A673 (cell line): ENCODE data around the gene GALNS. TPM values are rescaled to one million over a fixed set of nuclear protein-coding genes. Genes with fewer than 3 reads are reported as not detected.
"Not testable (repeated sequence)": the region's sequence is repeated elsewhere in the genome, so short reads cannot be mapped to it uniquely, and the experiment has no call there.

Experiments
- BruUV-seq: library from RNA; stranded (reverse); fragments of 400-500 nt; replicated peaks from 2 replicates; lab custom pipeline; 2021; lab: Mats Ljungman, UMichigan
- CTCF ChIA-PET: fragments of 300-600 bp; sonication (Branson Sonifier 250); formaldehyde crosslinking; loops from one replicate; lab custom pipeline; 2022; ENCODE audit warnings: antibody characterized with exemption; lab: Charles Lee
- POLR2A ChIA-PET: fragments of 300-600 bp; sonication (Branson Sonifier 250); formaldehyde crosslinking; loops from one replicate; lab custom pipeline; 2022; ENCODE audit warnings: antibody characterized with exemption; ENCODE audit not compliant: low non-redundant PET; lab: Charles Lee
- DNase-seq: peaks from one replicate; pipeline ENCODE4 v3.0.0-alpha.2; 2015; ENCODE audit warnings: low spot score
- H3K27ac ChIP-seq: fragments of 200-600 bp; sonication (generic); 2 replicates; pipeline ENCODE4 v1.5.1; 2016; ENCODE audit warnings: mixed run types, low read depth, mild to moderate bottlenecking, mixed read lengths, antibody characterized with exemption, low read length; ENCODE audit not compliant: poor library complexity, severe bottlenecking
- H3K27me3 ChIP-seq: fragments of 200-600 bp; sonication (generic); replicated peaks from 2 replicates; pipeline ENCODE4 v1.6.1; 2017; ENCODE audit warnings: mixed run types, low read depth, mild to moderate bottlenecking, mixed read lengths, antibody characterized with exemption, low read length; ENCODE audit not compliant: insufficient read depth, poor library complexity
- H3K36me3 ChIP-seq: fragments of 200-600 bp; sonication (generic); 2 replicates; pipeline ENCODE4 v1.6.1; 2016; ENCODE audit warnings: mixed run types, mild to moderate bottlenecking, mixed read lengths, antibody characterized with exemption, low read length; ENCODE audit not compliant: insufficient read depth, poor library complexity, severe bottlenecking
- H3K4me1 ChIP-seq: fragments of 200-600 bp; sonication (generic); 2 replicates; pipeline ENCODE4 v1.6.1; 2017; ENCODE audit warnings: mixed run types, mild to moderate bottlenecking, mixed read lengths, antibody characterized with exemption, low read length; ENCODE audit not compliant: insufficient read depth, poor library complexity, severe bottlenecking
- H3K4me3 ChIP-seq: fragments of 200-600 bp; sonication (generic); 2 replicates; pipeline ENCODE4 v1.5.1; 2016; ENCODE audit warnings: low read depth, mixed run types, mild to moderate bottlenecking, mixed read lengths, low read length; ENCODE audit not compliant: poor library complexity, severe bottlenecking
- H3K9me3 ChIP-seq: fragments of 200-600 bp; sonication (generic); 2 replicates; pipeline ENCODE4 v1.6.1; 2016; ENCODE audit warnings: mixed run types, low read depth, mild to moderate bottlenecking, mixed read lengths, antibody characterized with exemption, low read length; ENCODE audit not compliant: poor library complexity, severe bottlenecking
- EZH2 ChIP-seq: fragments of 200-600 bp; sonication (generic); IDR thresholded peaks from 2 replicates; pipeline ENCODE4 v1.6.1; 2017; ENCODE audit warnings: borderline replicate concordance, low read depth, mild to moderate bottlenecking, mixed read lengths, antibody characterized with exemption, low read length; ENCODE audit not compliant: poor library complexity, severe bottlenecking
- intact Hi-C: fragments of 100-400 bp; cut with micrococcal nuclease; formaldehyde crosslinking; loops from one replicate; pipeline ENCODE4 v1.10.0; 2022; ENCODE audit not compliant: unreplicated experiment
- total RNA-seq: library from RNA; stranded (reverse); gene quantifications from 2 replicates; pipeline ENCODE4 v1.2.3, GENCODE V29; 2021
- TF ChIP-seq, protein P1 (sequence below): fragments of 300-800, 200-600 bp; sonication (generic); conservative IDR thresholded peaks from 2 replicates; pipeline ENCODE4 v1.5.1; 2017; ENCODE audit warnings: low read depth, mild to moderate bottlenecking, antibody characterized with exemption, low read length, moderate library complexity, mixed read lengths

The GALNS gene
- total RNA-seq, 1 experiment from 2014 or later = 54.8 TPM

DNA sequence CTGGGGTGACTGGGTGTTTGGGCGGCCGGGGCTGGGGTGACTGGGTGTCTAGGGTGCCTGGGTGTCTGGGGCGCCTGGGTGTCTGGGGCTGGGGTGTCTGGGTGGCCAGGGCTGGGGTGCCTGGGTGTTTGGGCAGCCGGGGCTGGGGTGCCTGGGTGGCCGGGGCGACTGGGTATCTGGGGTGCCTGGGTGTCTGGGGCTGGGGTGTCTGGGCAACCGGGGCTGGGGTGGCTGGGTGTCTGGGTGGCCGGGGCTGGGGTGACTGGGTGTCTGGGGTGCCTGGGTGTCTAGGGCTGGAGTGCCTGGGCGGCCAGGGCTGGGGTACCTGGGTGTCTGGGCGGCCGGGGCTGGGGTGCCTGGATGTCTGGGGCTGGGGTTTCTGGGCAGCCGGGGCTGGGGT lies 31.6 kb downstream of the GALNS start:
- ChIA-PET POLR2A (no interaction called here), CTCF (no interaction called here)
- no peak for DNase-seq
- Histone ChIP-seq H3K4me1 (no peaks in the 10 kb centered on the region), H3K27me3 (no peaks in the 10 kb centered on the region), H3K27ac (no peak overlapping the region), H3K36me3 (no peaks in the 10 kb centered on the region), H3K4me3 (no peak overlapping the region), H3K9me3 (no peaks in the 10 kb centered on the region)
- no peak for TF ChIP-seq EZH2
- TF ChIP-seq, protein P1, sequence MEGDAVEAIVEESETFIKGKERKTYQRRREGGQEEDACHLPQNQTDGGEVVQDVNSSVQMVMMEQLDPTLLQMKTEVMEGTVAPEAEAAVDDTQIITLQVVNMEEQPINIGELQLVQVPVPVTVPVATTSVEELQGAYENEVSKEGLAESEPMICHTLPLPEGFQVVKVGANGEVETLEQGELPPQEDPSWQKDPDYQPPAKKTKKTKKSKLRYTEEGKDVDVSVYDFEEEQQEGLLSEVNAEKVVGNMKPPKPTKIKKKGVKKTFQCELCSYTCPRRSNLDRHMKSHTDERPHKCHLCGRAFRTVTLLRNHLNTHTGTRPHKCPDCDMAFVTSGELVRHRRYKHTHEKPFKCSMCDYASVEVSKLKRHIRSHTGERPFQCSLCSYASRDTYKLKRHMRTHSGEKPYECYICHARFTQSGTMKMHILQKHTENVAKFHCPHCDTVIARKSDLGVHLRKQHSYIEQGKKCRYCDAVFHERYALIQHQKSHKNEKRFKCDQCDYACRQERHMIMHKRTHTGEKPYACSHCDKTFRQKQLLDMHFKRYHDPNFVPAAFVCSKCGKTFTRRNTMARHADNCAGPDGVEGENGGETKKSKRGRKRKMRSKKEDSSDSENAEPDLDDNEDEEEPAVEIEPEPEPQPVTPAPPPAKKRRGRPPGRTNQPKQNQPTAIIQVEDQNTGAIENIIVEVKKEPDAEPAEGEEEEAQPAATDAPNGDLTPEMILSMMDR = no peak
- no TSS peak for BruUV-seq
- intact Hi-C loops = no loop called here

DNA sequence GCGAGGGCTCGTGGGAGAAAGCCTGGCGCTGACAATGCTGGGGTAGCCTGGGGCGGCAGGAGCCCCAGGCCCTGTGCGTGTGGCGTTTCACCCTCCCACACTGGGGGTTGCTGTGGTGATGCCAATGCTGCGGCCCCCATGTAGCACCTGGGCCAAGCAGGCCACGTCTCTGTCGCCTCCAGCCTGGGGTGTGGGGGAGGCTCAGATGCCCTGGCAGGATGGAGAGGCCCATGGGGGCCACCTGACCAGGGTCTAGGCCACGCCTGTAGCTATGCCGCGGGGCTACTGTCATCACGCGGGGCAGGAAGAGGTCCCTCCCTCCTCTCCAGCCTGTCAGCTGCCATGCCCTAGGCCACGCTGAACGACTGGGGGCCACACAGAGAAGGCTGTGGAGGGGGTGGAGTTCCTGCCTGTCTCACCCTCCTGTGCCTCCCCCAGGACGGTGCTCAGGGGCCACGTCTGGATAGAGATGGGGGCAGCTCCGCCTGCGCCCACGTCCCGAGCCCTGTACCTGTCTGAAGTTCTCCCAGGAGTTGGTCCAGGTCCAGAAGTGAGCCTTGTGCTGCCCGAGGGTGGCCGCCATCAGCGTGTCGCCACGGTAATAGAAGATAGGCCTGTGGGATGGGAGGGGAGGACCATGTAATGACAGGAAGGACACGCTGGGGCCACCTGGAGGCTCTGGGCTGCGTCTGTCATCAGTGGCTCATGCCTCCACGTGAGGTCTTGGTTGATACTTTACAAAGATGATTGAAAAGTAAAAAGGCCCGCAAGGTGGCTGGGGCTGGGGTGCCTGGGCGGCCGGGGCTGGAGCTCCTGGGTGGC lies 32.3 kb downstream of the GALNS start:
- no peak for TF ChIP-seq EZH2
- TF ChIP-seq, protein P1 = no peak
- POLR2A ChIA-PET = no interaction called here
- BruUV-seq = no TSS peak

DNA sequence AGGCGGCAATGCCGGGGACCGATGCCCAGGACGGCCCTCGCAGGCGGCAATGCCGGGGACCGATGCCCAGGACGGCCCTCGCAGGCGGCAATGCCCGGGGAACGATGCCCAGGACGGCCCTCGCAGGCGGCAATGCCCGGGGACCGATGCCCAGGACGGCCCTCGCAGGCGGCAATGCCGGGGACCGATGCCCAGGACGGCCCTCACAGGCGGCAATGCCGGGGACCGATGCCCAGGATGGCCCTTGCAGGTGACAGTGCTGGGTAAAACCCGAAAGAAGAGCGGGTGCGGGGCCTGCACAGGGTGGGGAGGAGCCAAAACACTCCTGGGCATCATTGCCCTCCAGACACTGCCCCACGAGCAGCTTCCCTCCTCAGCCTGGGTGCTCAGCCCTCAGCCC lies 33.1 kb downstream of the GALNS start:
- CTCF ChIA-PET, H3K4me1 ChIP-seq, H3K9me3 ChIP-seq, intact Hi-C loops, H3K27me3 ChIP-seq, BruUV-seq, H3K4me3 ChIP-seq, POLR2A ChIA-PET, DNase-seq, H3K27ac ChIP-seq, H3K36me3 ChIP-seq: not testable (repeated sequence)

More for the DNA sequence above, 32.3 kb downstream of the GALNS start:
- H3K4me1 ChIP-seq = no peaks in the 10 kb centered on the region
- no peaks in the 10 kb centered on the region for H3K27me3 ChIP-seq
- no peaks in the 10 kb centered on the region for H3K9me3 ChIP-seq
- no peak for DNase-seq
- CTCF ChIA-PET = no interaction called here
- H3K4me3 ChIP-seq = no peak overlapping the region
- no peak overlapping the region for H3K27ac ChIP-seq
- H3K36me3 ChIP-seq = no peaks in the 10 kb centered on the region
- intact Hi-C loops = no loop called here
